ENCODE results near the gene CASP3.
"Not testable (repeated sequence)": the region's sequence is repeated elsewhere in the genome, so short reads cannot be mapped to it uniquely, and the experiment has no call there.

CASP3 gene

DNA sequence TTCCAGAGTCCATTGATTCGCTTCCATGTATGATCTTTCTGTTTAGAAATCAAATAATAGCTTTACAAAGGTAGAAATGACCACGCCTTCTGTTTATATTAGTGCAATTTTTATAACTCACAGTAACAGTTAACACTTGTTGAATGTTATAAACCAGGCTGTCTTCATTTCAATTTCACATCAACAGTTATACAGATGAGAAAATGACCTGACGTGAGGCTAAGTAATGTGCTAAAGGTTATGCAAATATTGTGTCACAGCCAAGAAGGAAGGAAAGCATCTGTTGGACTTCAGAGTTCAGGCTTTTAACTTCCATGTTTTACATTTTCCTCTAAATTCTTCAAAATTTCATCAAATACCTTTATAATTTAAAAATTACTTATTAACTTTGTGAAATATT is 13.9 kb downstream of the CASP3 start:
- no peak for DNase-seq (ENCODE audit: low read depth)

- no peak for DNase-seq (ENCODE audit: low read depth)
Observed at GRCh38 chr4:184632842-184633241, 16.4 kb downstream of the CASP3 start.

DNA sequence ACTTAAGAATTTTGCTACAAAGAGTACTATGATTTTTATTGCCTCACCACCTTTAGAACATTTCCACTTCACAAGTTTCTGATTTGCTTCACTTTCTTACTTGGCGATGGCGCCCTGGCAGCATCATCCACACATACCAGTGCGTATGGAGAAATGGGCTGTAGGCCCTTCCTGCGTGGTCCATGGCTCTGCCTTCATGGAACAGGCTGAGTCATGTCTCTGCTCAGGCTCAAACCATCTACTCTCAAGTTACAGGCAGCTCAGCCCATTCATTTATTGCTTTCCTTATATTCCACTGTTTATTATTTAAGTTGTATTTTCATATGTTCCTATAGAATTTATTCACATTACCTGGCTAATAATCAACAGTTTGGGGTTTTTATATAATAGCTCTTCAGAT is 21.1 kb downstream of the CASP3 start:
- no peak for DNase-seq (ENCODE audit: low read depth)

- DNase-seq (ENCODE audit: low read depth) = not testable (repeated sequence)
Observed at GRCh38 chr4:184625783-184626596, 23.3 kb downstream of the CASP3 start.

DNA sequence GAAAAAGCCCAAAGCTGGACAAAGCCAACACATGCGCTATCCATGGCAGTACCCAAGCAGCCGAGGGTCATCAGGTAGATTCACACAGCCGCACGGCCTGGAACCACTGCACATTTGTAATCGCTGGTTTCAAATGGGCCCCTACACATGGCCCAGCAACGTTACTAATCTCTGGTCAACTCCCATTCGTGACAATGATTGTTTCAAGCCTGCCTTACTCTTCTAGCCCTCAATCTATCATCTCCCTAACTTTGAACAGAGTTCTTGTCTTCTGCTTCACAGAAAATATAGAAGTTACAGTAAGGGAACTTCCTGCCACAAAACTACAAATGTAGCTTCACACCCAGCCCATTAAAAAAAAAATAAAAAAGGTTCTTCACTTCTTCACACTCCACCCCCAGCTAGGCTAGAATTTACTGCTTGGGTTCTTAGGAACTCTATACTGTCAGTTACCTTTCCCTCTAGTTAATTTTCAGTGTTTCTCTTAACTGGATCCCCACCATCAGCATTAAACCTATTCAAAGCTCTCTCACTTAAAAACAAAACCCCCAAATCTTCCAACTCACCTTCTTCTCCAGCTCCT is 24.2 kb downstream of the CASP3 start:
- no peak for DNase-seq (ENCODE audit: low read depth)

DNA sequence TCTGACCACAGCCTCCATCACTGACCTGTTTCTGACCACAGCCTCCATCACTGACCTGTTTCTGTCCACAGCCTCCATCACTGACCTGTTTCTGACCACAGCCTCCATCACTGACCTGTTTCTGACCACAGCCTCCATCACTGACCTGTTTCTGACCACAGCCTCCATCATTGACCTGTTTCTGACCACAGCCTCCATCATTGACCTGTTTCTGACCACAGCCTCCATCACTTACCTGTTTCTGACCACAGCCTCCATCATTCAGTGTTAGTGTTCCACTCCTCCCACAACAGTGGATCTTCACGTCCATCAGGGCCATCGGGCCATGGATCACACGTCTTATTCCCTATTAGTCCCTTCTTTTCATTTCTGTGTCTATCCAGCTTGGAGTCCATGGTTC is 24.7 kb downstream of the CASP3 start:
- not testable (repeated sequence) for DNase-seq (ENCODE audit: low read depth)

DNA sequence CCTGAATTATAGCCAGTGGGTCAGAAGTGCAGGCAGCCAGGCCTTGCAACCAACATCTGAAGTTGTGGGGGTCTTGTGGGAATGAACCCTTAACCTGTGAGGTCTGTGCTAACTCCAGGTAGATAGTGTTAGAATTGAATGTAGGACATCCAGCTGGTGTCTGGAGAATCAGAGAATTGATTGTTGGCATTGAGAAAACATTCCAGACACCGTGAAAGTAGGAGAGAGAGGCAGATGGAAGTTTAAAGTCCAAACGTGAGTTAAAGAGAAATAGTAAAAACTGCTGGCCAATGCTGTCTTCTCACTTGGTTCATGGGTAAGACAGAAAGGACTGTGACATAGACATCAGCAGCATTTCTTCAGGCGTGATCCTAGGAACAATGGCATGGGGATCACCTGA is 27.7 kb downstream of the CASP3 start:
- DNase-seq (ENCODE audit: low read depth) = no peak

GRCh38 chr4:184620212-184620867 is 28.9 kb downstream of the CASP3 start:
- DNase-seq (ENCODE audit: low read depth) = no peak

DNA sequence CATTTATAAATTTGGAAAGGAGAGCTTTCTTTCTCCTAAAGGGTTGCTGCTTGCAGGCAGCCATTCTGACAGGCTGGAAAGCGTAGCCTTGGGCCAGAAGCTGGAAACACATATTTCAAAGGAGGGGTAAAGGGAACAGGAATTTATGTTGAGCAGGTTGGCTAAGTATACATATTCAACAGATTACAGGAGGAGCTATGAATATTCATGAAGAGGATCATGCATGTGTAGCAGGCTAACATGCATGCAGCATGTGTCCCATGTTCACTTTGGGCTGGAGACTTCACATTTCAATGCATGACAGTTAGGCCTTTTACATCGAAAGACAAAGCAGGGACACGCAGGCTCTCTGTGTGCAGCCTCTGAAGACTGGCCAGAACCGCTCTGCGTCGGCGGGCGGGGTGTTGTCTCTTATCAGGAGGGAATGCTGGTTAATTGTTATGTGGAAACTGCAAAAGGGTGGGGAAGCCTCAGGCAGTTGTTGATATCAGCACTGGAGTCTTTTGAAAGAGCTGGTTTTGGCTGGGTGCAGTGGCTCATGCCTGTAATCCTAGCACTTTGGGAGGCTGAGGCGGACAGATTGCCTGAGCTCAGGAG is 31.5 kb downstream of the CASP3 start:
- DNase-seq (ENCODE audit: low read depth) = no peak

DNA sequence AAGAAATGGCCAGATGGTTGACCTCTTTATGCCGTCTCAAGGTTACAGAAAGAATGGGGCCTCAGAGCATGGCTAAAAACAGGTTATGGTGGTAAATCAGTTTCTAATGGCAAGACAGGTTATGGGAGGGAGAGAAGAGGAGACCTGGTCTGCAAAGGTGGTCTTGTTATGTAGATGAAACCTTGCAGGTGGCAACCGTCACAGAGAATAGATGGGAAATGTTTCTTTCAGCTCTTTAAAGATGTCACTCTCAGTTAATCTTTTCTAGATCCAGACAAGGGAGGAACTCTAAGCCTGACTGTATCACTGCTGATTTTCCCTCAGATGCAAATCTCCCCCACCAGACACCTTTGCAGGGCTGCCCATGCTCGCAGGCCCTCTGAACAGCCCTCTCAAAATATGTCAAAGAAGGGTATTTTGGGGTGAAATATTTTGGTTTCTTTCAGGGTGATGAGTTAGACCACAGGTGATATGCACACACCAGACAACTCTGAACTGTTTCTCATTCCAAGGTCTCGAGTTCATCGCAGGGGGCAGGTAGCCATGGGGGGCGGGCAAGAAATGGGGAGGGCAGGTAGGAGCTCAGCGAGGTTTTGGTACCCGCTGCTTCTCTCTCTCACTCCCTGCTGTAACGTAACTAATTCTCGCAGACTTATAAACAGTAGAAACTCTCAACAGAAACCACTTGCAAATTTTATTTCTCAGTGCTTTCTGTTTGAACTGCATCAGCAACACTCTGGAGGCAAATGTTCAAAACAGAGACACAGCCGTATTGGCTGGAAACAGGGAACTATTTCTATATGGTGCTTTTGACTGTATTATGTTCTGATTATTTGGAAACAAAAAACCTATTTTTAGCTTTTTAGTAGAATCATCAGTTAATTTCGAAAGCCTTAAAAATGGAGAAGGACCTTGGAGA is 32.4 kb downstream of the CASP3 start:
- no peak for DNase-seq (ENCODE audit: low read depth)

DNA sequence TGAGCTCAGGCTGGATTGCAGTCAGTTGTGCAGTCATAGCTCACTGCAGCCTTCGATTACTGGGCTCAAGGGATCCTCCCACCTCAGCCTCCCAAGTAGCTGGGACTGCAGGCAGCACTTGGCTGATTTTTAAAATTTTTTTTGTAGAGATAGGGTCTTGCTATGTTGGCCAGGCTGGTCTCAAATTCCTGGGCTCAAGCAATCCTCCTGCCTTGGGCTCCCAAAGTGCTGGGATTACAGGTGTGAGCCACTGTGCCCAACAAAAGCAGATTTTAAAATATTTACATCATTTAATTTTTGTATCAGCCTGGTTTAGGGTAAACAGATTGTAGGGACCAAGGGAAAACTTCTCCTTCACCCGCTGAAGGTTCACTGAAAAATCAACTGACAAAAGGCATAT is 33.1 kb downstream of the CASP3 start:
- not testable (repeated sequence) for DNase-seq (ENCODE audit: low read depth)

- DNase-seq (ENCODE audit: low read depth) = no peak
Observed at GRCh38 chr4:184614509-184614908, 34.7 kb downstream of the CASP3 start.

DNA sequence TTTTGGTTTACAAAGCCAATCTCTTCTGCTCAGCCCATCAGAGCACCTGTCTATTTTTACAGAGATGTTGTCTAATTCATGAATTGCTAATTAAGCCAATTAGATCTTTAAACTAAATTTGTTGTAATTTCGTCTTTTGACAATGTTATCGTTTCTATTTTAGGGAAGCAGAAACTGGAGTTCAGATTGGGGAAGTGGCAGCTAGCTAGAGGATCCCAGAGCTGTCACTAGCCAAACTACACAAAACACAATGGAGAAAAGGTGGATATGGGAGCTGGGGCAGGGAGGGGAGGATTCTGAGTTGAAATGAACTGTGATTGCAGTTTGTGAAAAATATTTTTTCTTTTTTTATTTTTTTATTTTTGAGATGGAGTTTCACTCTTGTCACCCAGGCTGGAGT is 35.8 kb downstream of the CASP3 start:
- no peak for DNase-seq (ENCODE audit: low read depth)

DNA sequence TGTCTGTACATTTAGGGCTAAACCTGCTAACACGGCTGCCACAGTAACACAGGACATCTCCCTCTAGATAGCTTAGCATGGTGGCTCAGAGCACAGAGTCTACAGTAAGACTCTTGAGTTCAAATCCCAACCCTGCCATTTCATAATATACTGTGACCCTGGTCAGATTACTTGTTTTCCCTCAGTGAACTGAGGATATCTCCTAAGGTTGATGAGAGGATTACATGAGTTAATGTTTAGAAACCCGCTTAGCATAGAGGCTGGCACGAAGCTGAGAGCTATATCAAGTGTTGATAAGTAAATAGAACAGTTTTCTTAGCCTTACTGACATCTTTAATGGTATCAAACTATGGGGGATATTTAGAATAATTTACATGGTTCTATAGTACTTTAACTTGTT is 37.2 kb downstream of the CASP3 start:
- DNase-seq (ENCODE audit: low read depth) = no peak

GRCh38 chr4:184607429-184607828 is 41.8 kb downstream of the CASP3 start:
- DNase-seq (ENCODE audit: low read depth) = not testable (repeated sequence)

- DNase-seq (ENCODE audit: low read depth) = not testable (repeated sequence)
Observed at GRCh38 chr4:184602857-184603256, 46.4 kb downstream of the CASP3 start.

DNA sequence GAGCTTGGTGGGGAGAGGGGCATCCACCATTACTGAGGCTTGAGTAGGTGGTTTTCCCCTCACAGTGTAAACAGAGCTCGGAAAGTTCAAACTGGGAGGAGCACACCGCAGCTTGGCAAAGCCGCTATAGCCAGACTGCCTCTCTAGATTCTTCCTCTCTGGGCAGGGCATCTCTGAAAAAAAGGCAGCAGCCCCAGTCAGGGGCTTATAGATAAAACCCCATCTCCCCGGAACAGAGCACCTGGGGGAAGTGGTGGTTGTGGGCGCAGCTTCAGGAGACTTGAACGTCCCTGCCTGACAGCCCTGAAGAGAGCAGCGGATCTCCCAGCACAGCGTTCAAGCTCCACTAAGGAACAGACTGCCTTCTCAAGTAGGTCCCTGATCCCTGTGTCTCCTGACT is 48.3 kb downstream of the CASP3 start:
- DNase-seq (ENCODE audit: low read depth) = not testable (repeated sequence)

- DNase-seq (ENCODE audit: low read depth) = peak; percentile 56
Observed at GRCh38 chr4:184599492-184600135, 49.6 kb downstream of the CASP3 start.

- DNase-seq (ENCODE audit: low read depth) = peak; percentile 17
Observed at GRCh38 chr4:184598753-184599491, 50.3 kb downstream of the CASP3 start.

DNA sequence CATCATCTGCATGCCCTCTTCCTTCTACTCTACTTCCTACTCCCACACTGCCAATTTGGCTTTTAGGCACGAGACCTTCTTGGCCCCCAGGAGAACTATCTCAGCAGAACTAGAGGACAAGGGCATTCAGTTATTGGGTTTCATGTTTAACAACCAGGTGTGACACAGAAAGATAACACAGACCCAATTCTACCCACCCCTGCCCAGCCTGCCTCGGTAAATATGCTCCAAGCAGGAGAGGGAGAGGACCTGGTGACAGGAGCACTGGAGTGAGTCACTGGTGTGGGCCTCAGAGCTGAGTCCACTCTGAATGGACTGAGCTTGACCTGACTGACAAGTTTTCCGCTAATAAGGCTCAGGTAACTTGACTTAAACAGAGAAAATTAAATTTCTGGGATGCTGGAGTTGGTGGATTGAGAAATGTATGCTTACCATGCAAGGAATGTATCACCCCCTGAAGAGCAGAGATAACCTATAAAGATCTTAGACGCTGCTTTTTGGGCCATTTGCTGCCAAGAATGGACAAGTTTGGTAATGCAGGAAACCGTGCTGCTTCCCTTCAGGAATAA is 52.5 kb downstream of the CASP3 start:
- no peak for DNase-seq (ENCODE audit: low read depth)

Measured in HS-27A (cell line).